Neural crest cell (in vitro differentiated cells): ENCODE measurements around the gene BAG1. TPM values are rescaled to one million over a fixed set of nuclear protein-coding genes. Genes with fewer than 3 reads are reported as not detected.

Source experiments
- DNase-seq: peaks from one replicate; pipeline ENCODE4 v3.0.0; 2021; ENCODE audit warnings: low read depth, mixed read lengths, low spot score
- H3K27ac Mint-ChIP-seq: one replicate; pipeline ENCODE4 v1.8.0; 2021; ENCODE audit warnings: mild to moderate bottlenecking, mixed read lengths; ENCODE audit not compliant: unreplicated experiment
- H3K27me3 Mint-ChIP-seq: 2 replicates; pipeline ENCODE4 v1.8.0; 2021; ENCODE audit warnings: low read depth, mild to moderate bottlenecking, mixed read lengths
- H3K36me3 Mint-ChIP-seq: 2 replicates; pipeline ENCODE4 v1.8.0; 2021; ENCODE audit warnings: low read depth, mild to moderate bottlenecking, mixed read lengths
- H3K4me1 Mint-ChIP-seq: 2 replicates; pipeline ENCODE4 v1.8.0; 2021; ENCODE audit warnings: mixed read lengths
- H3K4me3 Mint-ChIP-seq: one replicate; pipeline ENCODE4 v1.8.0; 2021; ENCODE audit warnings: mild to moderate bottlenecking, mixed read lengths
- H3K9me3 Mint-ChIP-seq: 2 replicates; pipeline ENCODE4 v1.8.0; 2021; ENCODE audit warnings: mixed read lengths
- total RNA-seq: library from RNA; stranded (reverse); gene quantifications from 2 replicates; pipeline ENCODE4 v1.2.1, GENCODE V29; 2021
- TF ChIP-seq, protein P1 (sequence below): fragments of 200-600 bp; sonication (generic); conservative IDR thresholded peaks from 2 replicates; pipeline ENCODE4 v1.5.0; 2021; ENCODE audit warnings: antibody characterized with exemption, mild to moderate bottlenecking

BAG1 gene
- total RNA-seq, 1 donor from 2014 or later: 97.5 TPM

GRCh38 chr9:33294670-33295432, 30.3 kb upstream of the BAG1 start:
- no peak for DNase-seq
- no peak overlapping the region for H3K27ac Mint-ChIP-seq
- H3K4me3 Mint-ChIP-seq: no peak overlapping the region
- H3K9me3 Mint-ChIP-seq: no peaks in the 10 kb centered on the region
- peaks cover 28% of the 10 kb centered on the region for H3K4me1 Mint-ChIP-seq
- H3K36me3 Mint-ChIP-seq: peaks cover 11% of the 10 kb centered on the region
- H3K27me3 Mint-ChIP-seq: no peaks in the 10 kb centered on the region
- TF ChIP-seq, protein P1, sequence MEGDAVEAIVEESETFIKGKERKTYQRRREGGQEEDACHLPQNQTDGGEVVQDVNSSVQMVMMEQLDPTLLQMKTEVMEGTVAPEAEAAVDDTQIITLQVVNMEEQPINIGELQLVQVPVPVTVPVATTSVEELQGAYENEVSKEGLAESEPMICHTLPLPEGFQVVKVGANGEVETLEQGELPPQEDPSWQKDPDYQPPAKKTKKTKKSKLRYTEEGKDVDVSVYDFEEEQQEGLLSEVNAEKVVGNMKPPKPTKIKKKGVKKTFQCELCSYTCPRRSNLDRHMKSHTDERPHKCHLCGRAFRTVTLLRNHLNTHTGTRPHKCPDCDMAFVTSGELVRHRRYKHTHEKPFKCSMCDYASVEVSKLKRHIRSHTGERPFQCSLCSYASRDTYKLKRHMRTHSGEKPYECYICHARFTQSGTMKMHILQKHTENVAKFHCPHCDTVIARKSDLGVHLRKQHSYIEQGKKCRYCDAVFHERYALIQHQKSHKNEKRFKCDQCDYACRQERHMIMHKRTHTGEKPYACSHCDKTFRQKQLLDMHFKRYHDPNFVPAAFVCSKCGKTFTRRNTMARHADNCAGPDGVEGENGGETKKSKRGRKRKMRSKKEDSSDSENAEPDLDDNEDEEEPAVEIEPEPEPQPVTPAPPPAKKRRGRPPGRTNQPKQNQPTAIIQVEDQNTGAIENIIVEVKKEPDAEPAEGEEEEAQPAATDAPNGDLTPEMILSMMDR: no peak

- H3K27me3 Mint-ChIP-seq: no peaks in the 10 kb centered on the region
- peaks cover 28% of the 10 kb centered on the region for H3K4me1 Mint-ChIP-seq
- peak overlapping the region; percentile 11 for H3K4me3 Mint-ChIP-seq
- H3K9me3 Mint-ChIP-seq: no peaks in the 10 kb centered on the region
- TF ChIP-seq, protein P1: no peak
- no peak overlapping the region for H3K27ac Mint-ChIP-seq
- peaks cover 11% of the 10 kb centered on the region for H3K36me3 Mint-ChIP-seq
- DNase-seq: no peak
Observed at GRCh38 chr9:33293782-33294181, 29.3 kb upstream of the BAG1 start.

DNA sequence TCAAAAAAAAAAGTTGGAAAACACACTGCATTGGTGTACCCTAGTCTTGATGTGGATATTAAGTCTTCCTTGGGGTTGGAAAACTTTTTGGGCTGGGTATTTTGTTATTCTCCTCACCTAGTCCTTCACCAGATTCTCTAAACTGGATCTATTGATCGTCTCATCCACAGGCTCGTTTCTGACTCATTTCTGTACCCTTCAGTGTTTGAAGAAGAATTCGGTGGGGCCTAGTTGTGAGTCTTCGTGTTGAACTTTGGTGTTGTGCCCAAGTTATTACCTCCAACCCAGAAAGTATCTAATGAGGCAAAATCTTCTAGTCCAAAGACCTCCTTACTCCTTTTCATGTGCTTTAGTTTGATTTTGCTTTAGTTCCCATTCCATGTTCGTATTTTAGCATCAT, 27.4 kb upstream of the BAG1 start:
- no peaks in the 10 kb centered on the region for H3K9me3 Mint-ChIP-seq
- no peaks in the 10 kb centered on the region for H3K27me3 Mint-ChIP-seq
- H3K4me3 Mint-ChIP-seq: peak overlapping the region; percentile 98
- no peak overlapping the region for H3K27ac Mint-ChIP-seq
- no peak for DNase-seq
- H3K4me1 Mint-ChIP-seq: peaks cover 32% of the 10 kb centered on the region
- TF ChIP-seq, protein P1: no peak
- H3K36me3 Mint-ChIP-seq: peaks cover 5% of the 10 kb centered on the region

DNA sequence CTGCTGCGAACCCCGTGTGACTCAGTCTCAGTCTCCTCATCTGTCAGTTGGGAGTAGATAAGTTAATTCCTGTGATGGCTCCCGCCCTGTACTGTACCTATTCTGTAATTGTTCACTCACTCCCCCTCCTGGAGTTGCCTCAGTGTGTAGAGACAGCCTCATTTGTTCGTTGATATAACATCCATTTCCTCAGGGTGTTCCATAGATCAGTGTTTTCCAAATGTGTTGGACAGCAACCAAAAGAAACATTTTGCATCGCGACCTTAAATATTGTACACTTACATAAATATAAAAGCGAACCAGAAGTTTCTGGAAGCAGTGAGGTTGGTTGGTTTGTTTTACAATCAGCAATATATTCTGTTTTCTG, 26.5 kb upstream of the BAG1 start:
- DNase-seq: no peak
- Mint-ChIP-seq H3K9me3 (no peaks in the 10 kb centered on the region), H3K27me3 (no peaks in the 10 kb centered on the region), H3K27ac (peak overlapping the region; percentile 99), H3K4me1 (peaks cover 30% of the 10 kb centered on the region), H3K4me3 (peak overlapping the region; percentile 98), H3K36me3 (peaks cover 2% of the 10 kb centered on the region)
- TF ChIP-seq, protein P1: no peak

DNA sequence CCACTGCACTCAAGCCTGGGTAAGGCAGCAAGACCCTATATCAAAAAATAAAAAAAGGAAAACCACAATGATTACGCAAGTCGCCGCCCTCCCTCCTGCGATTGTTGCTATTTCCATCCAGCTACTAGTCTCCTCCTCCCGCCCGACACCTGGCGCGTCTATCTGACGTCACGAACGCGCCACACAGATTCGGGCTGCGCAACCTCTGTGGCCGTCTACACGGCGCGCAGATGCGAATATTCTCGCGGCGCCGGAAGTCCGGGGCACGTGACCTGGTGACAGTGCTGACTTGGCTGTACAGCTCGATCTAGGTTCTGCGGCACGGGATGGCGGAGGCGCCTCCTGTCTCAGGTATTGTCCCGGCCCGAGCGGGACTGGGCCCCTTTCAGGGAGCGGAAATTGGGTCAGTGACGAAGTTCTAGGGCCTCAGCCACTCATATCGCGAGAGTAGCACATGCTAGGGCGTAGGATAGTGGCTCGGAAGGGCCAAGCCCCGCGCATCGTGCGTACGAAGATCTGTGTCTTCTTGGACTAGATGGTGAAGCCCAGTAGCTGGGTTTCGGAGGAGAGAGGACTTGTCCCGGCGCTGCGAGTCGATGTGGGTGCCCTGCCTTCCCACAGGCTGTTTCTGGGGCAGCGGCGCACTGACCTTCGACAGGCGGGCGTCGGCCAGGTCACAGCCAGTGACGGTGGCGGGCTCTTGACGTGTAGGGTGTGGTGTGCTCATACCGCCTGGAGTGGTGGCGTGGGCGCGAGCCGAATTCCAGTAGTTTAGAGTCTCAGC, 25.9 kb upstream of the BAG1 start, which contains the start of gene NFX1:
Gene NFX1, plus strand, starts transcription at position 270 of the 784 bp plus-strand sequence. Its CDS starts 57 bp downstream, at position 327.
- peak; percentile 91 for DNase-seq
- no peaks in the 10 kb centered on the region for H3K27me3 Mint-ChIP-seq
- peak within 1 kb of the TSS; percentile 98 for H3K4me3 Mint-ChIP-seq
- no peaks in the 10 kb centered on the region for H3K9me3 Mint-ChIP-seq
- peaks cover 29% of the 10 kb centered on the region for H3K4me1 Mint-ChIP-seq
- TF ChIP-seq, protein P1: no peak
- peak within 1 kb of the TSS; percentile 99 for H3K27ac Mint-ChIP-seq
- peaks cover 2% of the 10 kb centered on the region for H3K36me3 Mint-ChIP-seq
